Body of pancreas (tissue), 4 donors: ENCODE data around the gene TMEM190. TPM values are rescaled to one million over a fixed set of nuclear protein-coding genes. Genes with fewer than 3 reads are reported as not detected.

Experiments used
- ATAC-seq: fragments of 150-250 bp; one replicate; pipeline ENCODE4 v1.9.1; 2016
- DNase-seq, 4 donors: peaks; one replicate each; pipeline ENCODE4 v3.0.0-alpha.2; 2019
- H3K27ac ChIP-seq, 4 donors: fragments of 200-600 bp; sonication (generic); 1 replicate in 3 of 4; 2 replicates in 1 of 4; pipeline versions ENCODE4 v1.5.1 to v1.6.1; 2016 to 2019; ENCODE audit warnings: mild to moderate bottlenecking in 1 of 4, mixed read lengths in 1 of 4, moderate library complexity in 1 of 4
- H3K27me3 ChIP-seq, 2 donors: fragments of 200-600 bp; sonication (generic); one replicate each; pipeline ENCODE4 v1.6.0; 2016; ENCODE audit warnings: mild to moderate bottlenecking in 1 of 2
- H3K36me3 ChIP-seq, 2 donors: fragments of 200-600 bp; sonication (generic); replicated peaks in 1 of 2; 2 replicates each; pipeline ENCODE4 v1.5.1; 2016; ENCODE audit warnings: low read depth in 2 of 2; ENCODE audit not compliant: insufficient read depth in 1 of 2
- H3K4me1 ChIP-seq: fragments of 200-600 bp; sonication (generic); one replicate; pipeline ENCODE4 v1.6.0; 2016
- H3K4me3 ChIP-seq, 2 donors: fragments of 200-600 bp; sonication (generic); 1 replicate in 1 of 2; 2 replicates in 1 of 2; pipeline ENCODE4 v1.5.1; 2016 to 2019
- H3K9me3 ChIP-seq, 3 donors: fragments of 200-600 bp; sonication (generic); 1 replicate in 2 of 3; 2 replicates in 1 of 3; pipeline ENCODE4 v1.5.1; 2016
- POLR2A ChIP-seq, 3 donors: fragments of 450-650 bp; IDR thresholded peaks; one replicate each; pipeline ENCODE4 v1.6.1; 2016; ENCODE audit warnings: antibody characterized with exemption in 3 of 3, mild to moderate bottlenecking in 2 of 3
- WGBS, 2 donors: methylation state at CpG; one replicate each; pipeline ENCODE4 v1.1.5; 2017; 5-methylcytosine and 5-hydroxymethylcytosine counted together
- intact Hi-C: fragments of 100-400 bp; cut with DNase I; formaldehyde crosslinking; loops from one replicate; pipeline ENCODE4 v1.15.1; 2023
- total RNA-seq, 2 donors: library from RNA; depleted of rRNA; stranded (reverse); fragments of >200 nt; gene quantifications; one replicate each; pipeline ENCODE4 v1.1.0, GENCODE V29; 2016
- TF ChIP-seq, protein P1 (sequence below), 7 experiments: fragments of 450-650 bp in 4 of 7; fragments of 200-600 bp in 3 of 7; sonication (generic) in 3 of 7; IDR thresholded peaks; one replicate each; pipeline ENCODE4 v1.5.1; 2016 to 2019; ENCODE audit warnings: antibody characterized with exemption in 7 of 7

The TMEM190 gene
- total RNA-seq, 2 donors from 2014 or later = not detected

GRCh38 chr19:55339105-55339888, 37.3 kb upstream of the TMEM190 start, which contains the start of gene KMT5C:
TSS of gene KMT5C (plus strand) at chr19:55339876. CDS start at chr19:55341937, 2,061 bp downstream.
- Histone ChIP-seq H3K27me3 (no peaks in the 10 kb centered on the region), H3K36me3 (no peaks in the 10 kb centered on the region), H3K9me3 (no peaks in the 10 kb centered on the region), H3K4me1 (peaks cover 26% of the 10 kb centered on the region), H3K27ac (peak within 1 kb of the TSS; percentile 94 to 97 (median 96)), H3K4me3 (peak within 1 kb of the TSS; percentile 49 to 98)
- DNase-seq = peak; percentile 100
- intact Hi-C loops = no loop called here
- ATAC-seq = peak; percentile 86
- TF ChIP-seq POLR2A (IDR thresholded peaks at IDR 0.05) = peak in 1 of 3 donors; percentile 96
- TF ChIP-seq, protein P1, sequence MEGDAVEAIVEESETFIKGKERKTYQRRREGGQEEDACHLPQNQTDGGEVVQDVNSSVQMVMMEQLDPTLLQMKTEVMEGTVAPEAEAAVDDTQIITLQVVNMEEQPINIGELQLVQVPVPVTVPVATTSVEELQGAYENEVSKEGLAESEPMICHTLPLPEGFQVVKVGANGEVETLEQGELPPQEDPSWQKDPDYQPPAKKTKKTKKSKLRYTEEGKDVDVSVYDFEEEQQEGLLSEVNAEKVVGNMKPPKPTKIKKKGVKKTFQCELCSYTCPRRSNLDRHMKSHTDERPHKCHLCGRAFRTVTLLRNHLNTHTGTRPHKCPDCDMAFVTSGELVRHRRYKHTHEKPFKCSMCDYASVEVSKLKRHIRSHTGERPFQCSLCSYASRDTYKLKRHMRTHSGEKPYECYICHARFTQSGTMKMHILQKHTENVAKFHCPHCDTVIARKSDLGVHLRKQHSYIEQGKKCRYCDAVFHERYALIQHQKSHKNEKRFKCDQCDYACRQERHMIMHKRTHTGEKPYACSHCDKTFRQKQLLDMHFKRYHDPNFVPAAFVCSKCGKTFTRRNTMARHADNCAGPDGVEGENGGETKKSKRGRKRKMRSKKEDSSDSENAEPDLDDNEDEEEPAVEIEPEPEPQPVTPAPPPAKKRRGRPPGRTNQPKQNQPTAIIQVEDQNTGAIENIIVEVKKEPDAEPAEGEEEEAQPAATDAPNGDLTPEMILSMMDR (IDR thresholded peaks at IDR 0.05) = peak; percentile 23 to 84 (median 70)
- 0% methylated on average over 20 to 63 of the region's 63 CpGs for WGBS, 2 donors

GRCh38 chr19:55339889-55340783, 36.5 kb upstream of the TMEM190 start:
- Histone ChIP-seq H3K9me3 (no peaks in the 10 kb centered on the region), H3K4me3 (peak overlapping the region; percentile 49 to 98), H3K4me1 (peaks cover 26% of the 10 kb centered on the region), H3K27ac (peak overlapping the region; percentile 94 to 97 (median 95)), H3K27me3 (no peaks in the 10 kb centered on the region), H3K36me3 (no peaks in the 10 kb centered on the region)
- intact Hi-C loops = no loop called here
- ATAC-seq (no peak), DNase-seq (peak in 3 of 4 donors; percentile 28 to 38 (median 30))
- peak in 2 of 3 donors; percentile 89 to 98 for TF ChIP-seq POLR2A (IDR thresholded peaks at IDR 0.05)
- TF ChIP-seq, protein P1 (IDR thresholded peaks at IDR 0.05) = no peak
- 1 to 2% methylated on average over 14 to 31 of the region's 44 CpGs for WGBS, 2 donors

DNA sequence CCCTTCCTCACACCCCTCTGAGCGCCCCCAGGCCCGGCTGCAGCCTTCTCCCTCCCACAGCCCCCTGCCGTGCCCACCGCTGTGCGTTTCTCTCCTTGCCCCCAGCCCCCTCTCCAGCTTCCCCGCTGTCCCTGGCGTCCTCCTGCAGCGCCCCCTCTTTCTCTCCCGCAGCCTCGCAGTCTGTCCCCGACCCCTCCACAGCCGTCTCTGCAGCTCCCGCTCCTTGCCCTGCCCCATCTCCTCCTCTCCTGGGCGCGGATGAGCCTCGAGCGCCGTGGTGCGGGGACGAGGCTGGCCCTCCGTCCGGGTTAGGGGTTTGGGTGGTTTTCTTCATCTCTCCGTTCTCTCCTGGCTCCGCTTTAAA, 35.9 kb upstream of the TMEM190 start:
- ATAC-seq (no peak), DNase-seq (peak in 3 of 4 donors; percentile 20 to 37 (median 23))
- Histone ChIP-seq H3K27ac (peak overlapping the region in 3 of 4 donors; percentile 3 to 95 (median 95)), H3K9me3 (no peaks in the 10 kb centered on the region), H3K27me3 (no peaks in the 10 kb centered on the region), H3K36me3 (no peaks in the 10 kb centered on the region), H3K4me1 (peaks cover 26% of the 10 kb centered on the region), H3K4me3 (peak overlapping the region in 1 of 2 donors; percentile 98)
- WGBS, 2 donors = 0 to 2% methylated on average over 24 of the region's 24 CpGs
- TF ChIP-seq, protein P1 (IDR thresholded peaks at IDR 0.05) = no peak
- no peak for TF ChIP-seq POLR2A (IDR thresholded peaks at IDR 0.05)
- intact Hi-C loops = no loop called here

DNA sequence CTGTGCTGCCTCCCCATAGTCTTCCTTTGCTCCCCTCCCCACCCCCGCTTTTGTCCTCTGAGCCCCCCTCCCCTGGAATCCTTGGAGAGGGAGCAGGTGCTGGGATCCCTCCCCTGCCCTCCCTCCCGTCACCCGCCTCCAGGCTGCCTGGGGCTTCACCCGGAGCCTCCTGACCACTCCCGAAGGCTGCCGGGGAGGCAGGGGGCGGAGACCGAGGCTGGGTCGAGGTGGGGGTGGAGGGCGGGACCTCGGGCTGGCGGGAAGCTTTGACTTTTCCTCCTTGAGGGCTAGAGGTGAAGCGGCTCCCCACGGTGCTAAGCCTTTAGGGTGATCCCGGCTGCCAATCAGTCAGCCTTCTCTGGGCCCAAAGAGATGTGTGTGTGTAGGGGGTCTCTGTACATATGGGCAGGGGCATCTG, 35.4 kb upstream of the TMEM190 start:
- 2 to 3% methylated on average over 6 to 12 of the region's 15 CpGs for WGBS, 2 donors
- Histone ChIP-seq H3K4me3 (peak overlapping the region in 1 of 2 donors; percentile 98), H3K36me3 (no peaks in the 10 kb centered on the region), H3K9me3 (no peaks in the 10 kb centered on the region), H3K27me3 (no peaks in the 10 kb centered on the region), H3K27ac (peak overlapping the region in 2 of 4 donors; percentile 95), H3K4me1 (peaks cover 26% of the 10 kb centered on the region)
- TF ChIP-seq, protein P1 (IDR thresholded peaks at IDR 0.05) = no peak
- no peak for TF ChIP-seq POLR2A (IDR thresholded peaks at IDR 0.05)
- intact Hi-C loops = no loop called here
- no peak for ATAC-seq
- DNase-seq = peak; percentile 75 to 83 (median 78)
